GM12872 (cell line): Measurements from ENCODE around the gene MLLT1.

Experiments
- TF ChIP-seq, protein P1 (sequence below): IDR thresholded peaks from 3 replicates; pipeline ENCODE4 v1.5.1; 2011; ENCODE audit warnings: low read depth, mild to moderate bottlenecking, low read length, moderate library complexity; ENCODE audit not compliant: insufficient read depth

MLLT1 gene

DNA sequence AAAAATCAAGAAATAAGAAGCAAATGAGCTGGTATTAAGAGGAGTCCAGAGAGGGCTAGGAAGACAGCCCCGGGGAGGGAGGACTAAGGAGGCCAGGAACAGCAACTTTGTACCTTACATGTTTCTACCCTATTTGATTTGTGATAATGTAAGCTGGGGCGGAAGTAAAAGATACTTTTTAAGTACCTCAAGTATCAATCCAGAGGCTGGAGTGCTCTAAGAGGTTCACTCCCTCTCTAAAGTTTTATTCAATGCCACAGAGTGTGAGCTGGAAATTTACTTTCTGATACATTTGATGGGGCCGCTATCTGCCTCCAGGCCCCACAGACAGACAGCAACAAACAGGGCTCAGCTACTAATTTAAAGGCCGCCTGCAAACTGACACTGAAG is 11.4 kb downstream of the MLLT1 start:
- TF ChIP-seq, protein P1, sequence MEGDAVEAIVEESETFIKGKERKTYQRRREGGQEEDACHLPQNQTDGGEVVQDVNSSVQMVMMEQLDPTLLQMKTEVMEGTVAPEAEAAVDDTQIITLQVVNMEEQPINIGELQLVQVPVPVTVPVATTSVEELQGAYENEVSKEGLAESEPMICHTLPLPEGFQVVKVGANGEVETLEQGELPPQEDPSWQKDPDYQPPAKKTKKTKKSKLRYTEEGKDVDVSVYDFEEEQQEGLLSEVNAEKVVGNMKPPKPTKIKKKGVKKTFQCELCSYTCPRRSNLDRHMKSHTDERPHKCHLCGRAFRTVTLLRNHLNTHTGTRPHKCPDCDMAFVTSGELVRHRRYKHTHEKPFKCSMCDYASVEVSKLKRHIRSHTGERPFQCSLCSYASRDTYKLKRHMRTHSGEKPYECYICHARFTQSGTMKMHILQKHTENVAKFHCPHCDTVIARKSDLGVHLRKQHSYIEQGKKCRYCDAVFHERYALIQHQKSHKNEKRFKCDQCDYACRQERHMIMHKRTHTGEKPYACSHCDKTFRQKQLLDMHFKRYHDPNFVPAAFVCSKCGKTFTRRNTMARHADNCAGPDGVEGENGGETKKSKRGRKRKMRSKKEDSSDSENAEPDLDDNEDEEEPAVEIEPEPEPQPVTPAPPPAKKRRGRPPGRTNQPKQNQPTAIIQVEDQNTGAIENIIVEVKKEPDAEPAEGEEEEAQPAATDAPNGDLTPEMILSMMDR = no peak

DNA sequence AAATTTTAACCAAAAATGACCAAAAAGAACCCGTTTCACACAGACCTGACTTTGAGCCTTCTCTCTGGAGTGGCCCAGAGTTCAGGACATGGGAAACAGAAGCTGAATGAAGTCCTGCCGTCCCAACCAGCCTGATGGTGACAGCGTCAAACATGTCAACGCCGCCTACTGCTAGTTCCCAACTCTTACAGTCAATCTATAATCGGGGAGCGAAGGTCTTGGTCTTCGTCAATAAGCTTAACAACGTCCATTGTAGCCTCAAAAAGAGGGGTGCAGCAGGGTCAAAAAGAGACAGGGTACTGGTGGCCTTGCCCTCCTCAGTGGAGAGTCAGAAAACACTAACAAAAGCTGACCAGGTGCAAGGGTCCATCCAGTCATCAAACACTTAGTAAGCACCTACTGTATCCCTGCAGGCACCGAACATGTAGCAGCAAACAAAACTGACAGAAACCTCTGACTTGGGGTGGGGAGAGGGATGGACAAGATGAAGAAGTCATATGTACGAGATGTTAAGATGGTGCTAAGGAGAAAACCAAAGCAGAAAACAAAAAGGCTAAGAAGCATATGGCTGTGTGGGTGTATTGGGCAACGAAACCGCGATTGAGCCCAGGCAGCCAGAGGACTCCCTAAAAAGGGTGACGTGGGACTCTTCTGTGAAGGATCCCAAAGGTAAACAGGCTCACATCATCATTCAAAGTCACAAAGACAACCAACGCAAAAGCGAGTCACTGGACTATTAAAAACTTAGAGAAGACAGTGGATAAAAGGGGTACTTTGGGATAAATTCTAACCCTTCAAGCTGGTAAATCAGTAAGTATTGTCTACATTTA is 12.0 kb downstream of the MLLT1 start:
- TF ChIP-seq, protein P1 = no peak

DNA sequence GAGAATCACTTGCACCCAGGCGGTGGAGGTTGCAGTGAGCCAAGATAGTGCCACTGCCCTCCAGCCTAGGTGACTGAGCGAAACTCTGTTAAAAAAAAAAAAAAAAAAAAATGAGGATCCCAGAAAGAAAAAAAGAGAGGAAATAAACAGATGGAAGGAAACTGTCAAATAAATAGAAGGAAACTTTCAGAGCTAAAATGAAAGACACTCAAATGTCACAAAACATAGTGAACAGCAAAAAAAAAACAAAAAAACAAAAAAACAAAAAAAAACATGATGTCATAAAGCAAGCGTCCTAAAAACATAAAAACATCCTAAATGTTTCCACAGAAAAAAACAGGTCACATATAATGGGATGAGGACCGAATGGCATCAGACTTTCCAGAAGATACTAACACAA is 15.0 kb downstream of the MLLT1 start:
- TF ChIP-seq, protein P1 = no peak

DNA sequence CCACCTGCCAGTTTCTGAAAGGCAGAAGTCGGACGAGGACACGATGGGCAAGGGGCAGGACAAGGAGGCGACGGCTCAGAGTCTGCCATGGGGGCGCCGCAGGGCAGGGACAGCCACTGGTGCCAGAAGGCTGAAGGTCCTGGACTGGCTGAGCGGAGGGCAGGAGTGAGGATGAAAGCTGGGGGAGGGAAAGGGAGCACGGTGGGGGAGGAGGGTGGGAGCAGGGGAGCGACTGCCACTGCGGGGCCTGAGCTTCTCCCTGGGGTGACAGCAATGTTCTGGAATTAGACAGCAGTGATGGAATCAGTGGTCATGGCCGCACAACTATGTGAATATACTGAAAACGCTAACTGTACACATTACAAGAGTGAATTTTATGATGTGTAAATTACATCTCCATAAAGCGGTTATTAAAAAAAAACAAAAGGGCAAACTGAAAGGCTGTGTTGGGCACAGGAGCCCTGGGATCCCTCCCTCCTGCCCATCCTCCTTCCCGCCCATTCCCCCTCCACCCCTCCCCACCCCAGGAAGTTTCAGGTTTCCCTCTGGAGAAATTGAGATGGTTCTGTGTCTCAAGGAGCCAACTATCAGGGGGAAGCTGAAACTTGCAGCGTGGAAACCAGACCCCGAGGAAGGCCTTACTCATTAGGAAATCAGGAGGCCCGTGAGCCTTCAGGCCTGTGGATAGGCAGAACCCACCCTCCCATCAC is 15.9 kb downstream of the MLLT1 start:
- TF ChIP-seq, protein P1 = no peak

DNA sequence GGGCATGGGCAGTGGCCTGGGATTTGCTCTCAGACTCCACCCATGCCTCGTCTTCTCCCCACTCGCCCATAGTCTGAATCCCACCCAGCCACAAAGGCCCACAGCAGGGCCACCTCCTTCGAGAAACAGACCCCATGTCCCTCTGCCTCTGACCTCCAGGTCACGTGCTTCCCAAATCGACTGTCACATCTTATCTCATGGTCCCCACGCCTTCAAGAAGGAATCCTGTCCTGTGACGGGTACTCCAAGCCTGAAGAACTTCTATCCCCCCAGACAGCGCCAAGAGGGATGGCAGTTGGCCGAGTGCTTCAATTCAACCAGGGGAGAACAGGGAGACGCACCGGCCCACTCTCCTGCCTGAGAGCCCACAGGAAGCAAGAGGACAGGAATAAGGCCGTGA is 16.5 kb downstream of the MLLT1 start:
- TF ChIP-seq, protein P1 = no peak

DNA sequence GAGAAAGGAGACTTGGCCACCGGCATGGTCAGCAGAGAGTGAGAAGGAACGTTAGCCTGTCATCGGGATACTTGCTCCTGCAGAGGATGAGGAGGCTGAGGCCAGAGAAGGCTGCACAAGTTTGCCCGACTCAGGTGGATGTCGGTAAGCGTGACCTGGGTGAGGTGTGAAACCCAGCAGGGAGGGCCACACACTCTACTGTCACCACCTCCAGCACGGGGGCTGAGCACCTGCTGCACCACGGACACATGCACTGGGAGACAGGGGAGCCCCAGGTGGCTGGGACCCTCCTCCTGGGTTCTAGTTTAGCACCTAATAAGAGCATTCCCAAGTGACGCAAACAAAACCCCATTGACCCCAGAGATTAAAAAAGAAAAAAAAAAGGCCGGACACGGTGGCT is 17.3 kb downstream of the MLLT1 start:
- TF ChIP-seq, protein P1 = no peak

DNA sequence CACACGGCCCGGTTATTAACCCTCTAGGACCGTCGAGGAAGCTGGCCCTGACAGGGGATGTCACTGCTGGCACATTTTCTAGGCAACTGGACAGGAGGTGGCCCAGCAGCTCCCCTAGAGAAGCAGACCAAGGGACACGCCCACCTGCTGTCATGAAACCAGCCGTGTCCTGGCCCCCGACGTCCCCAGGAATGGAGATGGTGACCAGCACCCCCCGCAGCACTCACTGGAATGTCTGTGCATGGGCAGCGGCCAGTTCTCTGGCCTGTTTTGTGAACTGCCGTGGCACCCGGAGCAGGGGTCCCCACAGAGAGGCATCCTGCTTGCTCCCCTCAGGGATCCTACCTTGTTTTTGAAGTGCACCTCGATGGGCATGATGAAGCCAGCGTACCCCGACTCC is 17.9 kb downstream of the MLLT1 start:
- TF ChIP-seq, protein P1 = no peak
